ENCODE data around the gene CDKL4. TPM values are rescaled to one million over a fixed set of nuclear protein-coding genes. Genes with fewer than 3 reads are reported as not detected.

Gene CDKL4
- polyA plus RNA-seq, 3 donors, result not detected

GRCh38 chr2:39266139-39266805 lies 22.5 kb upstream of the CDKL4 start:
- DNase-seq, result no peak
- H4K20me1 ChIP-seq (ENCODE audit: insufficient read depth, low read length), result no peaks in the 10 kb centered on the region
- H2AFZ ChIP-seq (ENCODE audit: insufficient read depth, low read depth, low read length, poor library complexity, severe bottlenecking), result no peak overlapping the region
- no peak overlapping the region for H3K9ac ChIP-seq (ENCODE audit: insufficient read depth, low read length, poor library complexity, severe bottlenecking)
- H3K79me2 ChIP-seq (ENCODE audit: insufficient read depth, low read length), result no peaks in the 10 kb centered on the region
- H3K9me3 ChIP-seq (replicated peaks in 1 of 2; ENCODE audit: control insufficient read depth in 1 of 2, insufficient read depth in 1 of 2, low read length in 2 of 2), result no peaks in the 10 kb centered on the region
- H3K4me3 ChIP-seq (replicated peaks in 1 of 3; ENCODE audit: low read depth in 2 of 3, low read length in 3 of 3), result no peak overlapping the region
- Mint-ChIP-seq H3K27me3 (ENCODE audit: low read depth in 3 of 3) (peaks cover 0 to 1% (median 0%) of the 10 kb centered on the region in 3 donors), H3K36me3 (peaks cover 24 to 28% of the 10 kb centered on the region in 2 donors), H3K9me3 (peaks cover 0 to 3% (median 0%) of the 10 kb centered on the region in 7 donors), H3K4me1 (peaks cover 8% of the 10 kb centered on the region), H3K4me3 (no peak overlapping the region), H3K27ac (peak overlapping the region in 4 of 7 donors; percentile 1 to 61 (median 16))
- no peak overlapping the region for H3K4me2 ChIP-seq (replicated peaks; ENCODE audit: extremely low read depth, low read length, poor library complexity, severe bottlenecking)
- 100% methylated on average over 1 of the region's 3 CpGs for WGBS (ENCODE audit: insufficient coverage)
- TF ChIP-seq, protein P1, sequence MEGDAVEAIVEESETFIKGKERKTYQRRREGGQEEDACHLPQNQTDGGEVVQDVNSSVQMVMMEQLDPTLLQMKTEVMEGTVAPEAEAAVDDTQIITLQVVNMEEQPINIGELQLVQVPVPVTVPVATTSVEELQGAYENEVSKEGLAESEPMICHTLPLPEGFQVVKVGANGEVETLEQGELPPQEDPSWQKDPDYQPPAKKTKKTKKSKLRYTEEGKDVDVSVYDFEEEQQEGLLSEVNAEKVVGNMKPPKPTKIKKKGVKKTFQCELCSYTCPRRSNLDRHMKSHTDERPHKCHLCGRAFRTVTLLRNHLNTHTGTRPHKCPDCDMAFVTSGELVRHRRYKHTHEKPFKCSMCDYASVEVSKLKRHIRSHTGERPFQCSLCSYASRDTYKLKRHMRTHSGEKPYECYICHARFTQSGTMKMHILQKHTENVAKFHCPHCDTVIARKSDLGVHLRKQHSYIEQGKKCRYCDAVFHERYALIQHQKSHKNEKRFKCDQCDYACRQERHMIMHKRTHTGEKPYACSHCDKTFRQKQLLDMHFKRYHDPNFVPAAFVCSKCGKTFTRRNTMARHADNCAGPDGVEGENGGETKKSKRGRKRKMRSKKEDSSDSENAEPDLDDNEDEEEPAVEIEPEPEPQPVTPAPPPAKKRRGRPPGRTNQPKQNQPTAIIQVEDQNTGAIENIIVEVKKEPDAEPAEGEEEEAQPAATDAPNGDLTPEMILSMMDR (IDR thresholded peaks at IDR 0.05), result no peak
- no peaks in the 10 kb centered on the region for H3K4me1 ChIP-seq (ENCODE audit: control insufficient read depth in 1 of 2, insufficient read depth in 2 of 2, low read length in 2 of 2)
- H3K36me3 ChIP-seq (replicated peaks in 1 of 2; ENCODE audit: control insufficient read depth in 1 of 2, insufficient read depth in 2 of 2, low read length in 2 of 2), result peaks cover 8 to 44% of the 10 kb centered on the region in 2 donors
- H3K27ac ChIP-seq (ENCODE audit: low read depth in 1 of 2, low read length in 2 of 2), result no peak overlapping the region
- intact Hi-C loops (cut with micrococcal nuclease), result no loop called here
- no peaks in the 10 kb centered on the region for H3K27me3 ChIP-seq (ENCODE audit: control insufficient read depth in 2 of 2, insufficient read depth in 2 of 2, low read length in 2 of 2)

GRCh38 chr2:39265315-39265714 lies 21.5 kb upstream of the CDKL4 start:
- H2AFZ ChIP-seq (ENCODE audit: insufficient read depth, low read depth, low read length, poor library complexity, severe bottlenecking), result no peak overlapping the region

More at GRCh38 chr2:39265315-39265714, 21.5 kb upstream of the CDKL4 start:
- TF ChIP-seq, protein P1 (IDR thresholded peaks at IDR 0.05), result no peak
- no peaks in the 10 kb centered on the region for H3K27me3 ChIP-seq (ENCODE audit: control insufficient read depth in 2 of 2, insufficient read depth in 2 of 2, low read length in 2 of 2)
- Mint-ChIP-seq H3K9me3 (peaks cover 0 to 3% (median 0%) of the 10 kb centered on the region in 7 donors), H3K27me3 (ENCODE audit: low read depth in 3 of 3) (peaks cover 0 to 1% (median 0%) of the 10 kb centered on the region in 3 donors), H3K4me1 (peaks cover 8% of the 10 kb centered on the region), H3K27ac (peak overlapping the region in 1 of 7 donors; percentile 6), H3K4me3 (no peak overlapping the region), H3K36me3 (peaks cover 28 to 30% of the 10 kb centered on the region in 2 donors)
- DNase-seq, result no peak
- H3K4me2 ChIP-seq (replicated peaks; ENCODE audit: extremely low read depth, low read length, poor library complexity, severe bottlenecking), result no peak overlapping the region
- no peaks in the 10 kb centered on the region for H4K20me1 ChIP-seq (ENCODE audit: insufficient read depth, low read length)
- WGBS (ENCODE audit: insufficient coverage), result no CpG with 5 or more reads among the region's 2 CpGs
- intact Hi-C loops (cut with micrococcal nuclease), result no loop called here
- no peak overlapping the region for H3K4me3 ChIP-seq (replicated peaks in 1 of 3; ENCODE audit: low read depth in 2 of 3, low read length in 3 of 3)
- no peaks in the 10 kb centered on the region for H3K79me2 ChIP-seq (ENCODE audit: insufficient read depth, low read length)
- peaks cover 12 to 47% of the 10 kb centered on the region in 2 donors for H3K36me3 ChIP-seq (replicated peaks in 1 of 2; ENCODE audit: control insufficient read depth in 1 of 2, insufficient read depth in 2 of 2, low read length in 2 of 2)
- no peak overlapping the region for H3K27ac ChIP-seq (ENCODE audit: low read depth in 1 of 2, low read length in 2 of 2)
- H3K4me1 ChIP-seq (ENCODE audit: control insufficient read depth in 1 of 2, insufficient read depth in 2 of 2, low read length in 2 of 2), result no peaks in the 10 kb centered on the region
- no peaks in the 10 kb centered on the region for H3K9me3 ChIP-seq (replicated peaks in 1 of 2; ENCODE audit: control insufficient read depth in 1 of 2, insufficient read depth in 1 of 2, low read length in 2 of 2)
- no peak overlapping the region for H3K9ac ChIP-seq (ENCODE audit: insufficient read depth, low read length, poor library complexity, severe bottlenecking)

Measured in CD14-positive monocyte (primary cell).